HEK293 (cell line): Measurements from ENCODE around the gene ANKH.
A peak's percentile ranks its signal among the peaks of the same experiment; 100 is the strongest.

Source experiments
- BCL11A ChIP-seq: fragments of 450-650 bp; formaldehyde crosslinking; IDR thresholded peaks from 2 replicates; pipeline ENCODE4 v1.5.1; 2016; ENCODE audit warnings: low read depth, missing biosample characterization, missing genetic modification characterization
- GLIS2 ChIP-seq: fragments of 450-650 bp; formaldehyde crosslinking; IDR thresholded peaks from 2 replicates; pipeline ENCODE4 v1.5.1; 2016; ENCODE audit warnings: missing biosample characterization, missing genetic modification characterization
- KLF10 ChIP-seq: fragments of 450-650 bp; IDR thresholded peaks from 2 replicates; pipeline ENCODE4 v1.5.1; 2018; ENCODE audit warnings: missing biosample characterization, mild to moderate bottlenecking, missing genetic modification characterization
- KLF16 ChIP-seq: fragments of 450-650 bp; formaldehyde crosslinking; IDR thresholded peaks from 2 replicates; pipeline ENCODE4 v1.5.1; 2017; ENCODE audit warnings: missing biosample characterization, missing genetic modification characterization
- KLF17 ChIP-seq: fragments of 450-650 bp; formaldehyde crosslinking; IDR thresholded peaks from 2 replicates; pipeline ENCODE4 v1.5.1; 2016; ENCODE audit warnings: missing biosample characterization, missing genetic modification characterization
- OVOL3 ChIP-seq: fragments of 450-650 bp; formaldehyde crosslinking; IDR thresholded peaks from 2 replicates; pipeline ENCODE4 v1.5.1; 2016; ENCODE audit warnings: missing biosample characterization, missing genetic modification characterization
- PRDM10 ChIP-seq: fragments of 450-650 bp; formaldehyde crosslinking; IDR thresholded peaks from 2 replicates; pipeline ENCODE4 v1.5.1; 2016; ENCODE audit warnings: missing biosample characterization, missing genetic modification characterization
- PRDM4 ChIP-seq: fragments of 450-650 bp; formaldehyde crosslinking; IDR thresholded peaks from 2 replicates; pipeline ENCODE4 v1.5.1; 2017; ENCODE audit warnings: missing biosample characterization, missing genetic modification characterization
- SP3 ChIP-seq: fragments of 450-650 bp; formaldehyde crosslinking; IDR thresholded peaks from 2 replicates; pipeline ENCODE4 v1.5.1; 2016; ENCODE audit warnings: missing biosample characterization, missing genetic modification characterization
- TCF7L2 ChIP-seq: IDR thresholded peaks from 2 replicates; pipeline ENCODE4 v1.6.1; 2011; ENCODE audit warnings: low read depth, mild to moderate bottlenecking, inconsistent platforms, low read length, moderate library complexity, borderline replicate concordance
- ZBTB11 ChIP-seq: fragments of 450-650 bp; formaldehyde crosslinking; conservative IDR thresholded peaks from 2 replicates; pipeline ENCODE4 v1.5.1; 2016; ENCODE audit warnings: low read depth, missing biosample characterization, missing genetic modification characterization
- ZFHX2 ChIP-seq: fragments of 450-650 bp; formaldehyde crosslinking; conservative IDR thresholded peaks from 2 replicates; pipeline ENCODE4 v1.5.1; 2016; ENCODE audit warnings: missing biosample characterization, missing genetic modification characterization
- ZNF140 ChIP-seq: fragments of 450-650 bp; formaldehyde crosslinking; IDR thresholded peaks from 2 replicates; pipeline ENCODE4 v1.5.1; 2016; ENCODE audit warnings: missing biosample characterization, missing genetic modification characterization
- ZNF157 ChIP-seq: fragments of 450-650 bp; formaldehyde crosslinking; IDR thresholded peaks from 2 replicates; pipeline ENCODE4 v1.5.1; 2016; ENCODE audit warnings: missing biosample characterization, missing genetic modification characterization
- ZNF169 ChIP-seq: fragments of 450-650 bp; formaldehyde crosslinking; IDR thresholded peaks from 2 replicates; pipeline ENCODE4 v1.5.1; 2016; ENCODE audit warnings: missing biosample characterization, missing genetic modification characterization
- ZNF175 ChIP-seq: fragments of 450-650 bp; formaldehyde crosslinking; IDR thresholded peaks from 2 replicates; pipeline ENCODE4 v1.5.1; 2016; ENCODE audit warnings: missing biosample characterization, missing genetic modification characterization
- ZNF324 ChIP-seq: fragments of 450-650 bp; formaldehyde crosslinking; IDR thresholded peaks from 2 replicates; pipeline ENCODE4 v1.5.1; 2016; ENCODE audit warnings: missing biosample characterization, missing genetic modification characterization
- ZNF398 ChIP-seq: fragments of 450-650 bp; formaldehyde crosslinking; IDR thresholded peaks from 2 replicates; pipeline ENCODE4 v1.5.1; 2017; ENCODE audit warnings: missing biosample characterization, missing genetic modification characterization
- ZNF513 ChIP-seq: fragments of 450-650 bp; IDR thresholded peaks from 2 replicates; pipeline ENCODE4 v1.5.1; 2018; ENCODE audit warnings: missing biosample characterization, missing genetic modification characterization
- ZNF600 ChIP-seq: fragments of 450-650 bp; formaldehyde crosslinking; IDR thresholded peaks from 2 replicates; pipeline ENCODE4 v1.5.1; 2016; ENCODE audit warnings: missing biosample characterization, missing genetic modification characterization
- ZNF621 ChIP-seq: fragments of 450-650 bp; formaldehyde crosslinking; IDR thresholded peaks from 2 replicates; pipeline ENCODE4 v1.5.1; 2017; ENCODE audit warnings: missing biosample characterization, missing genetic modification characterization
- ZNF707 ChIP-seq: fragments of 450-650 bp; formaldehyde crosslinking; IDR thresholded peaks from 2 replicates; pipeline ENCODE4 v1.5.1; 2016; ENCODE audit warnings: missing biosample characterization, missing genetic modification characterization
- ZNF747 ChIP-seq: fragments of 450-650 bp; formaldehyde crosslinking; IDR thresholded peaks from 2 replicates; pipeline ENCODE4 v1.5.1; 2016; ENCODE audit warnings: missing biosample characterization, missing genetic modification characterization
- ZNF777 ChIP-seq: fragments of 450-650 bp; formaldehyde crosslinking; IDR thresholded peaks from 2 replicates; pipeline ENCODE4 v1.5.1; 2017; ENCODE audit warnings: missing biosample characterization, missing genetic modification characterization, borderline replicate concordance
- ZNF830 ChIP-seq: fragments of 450-650 bp; IDR thresholded peaks from 2 replicates; pipeline ENCODE4 v1.5.0; 2018; ENCODE audit warnings: missing biosample characterization, missing genetic modification characterization, low read depth, mild to moderate bottlenecking, moderate library complexity

The ANKH gene

GRCh38 chr5:14664270-14665100, 207.1 kb downstream of the ANKH start, which contains the start of gene OTULIN (continued):
- no peak for TF ChIP-seq ZNF830 (tag by site-specific recombination)
- peak; percentile 98 for TF ChIP-seq PRDM10 (tag by site-specific recombination)
- peak; percentile 98 for TF ChIP-seq ZNF324 (tag by site-specific recombination)
- TF ChIP-seq ZFHX2 (tag by site-specific recombination) = peak; percentile 59
- peak; percentile 84 for TF ChIP-seq SP3 (tag by site-specific recombination)
- peak; percentile 89; the same call in 1 of the 2 replicates for TF ChIP-seq KLF17
- no peak for TF ChIP-seq ZNF747
- TF ChIP-seq TCF7L2 = no peak
- no peak for TF ChIP-seq ZNF169 (tag by site-specific recombination)
- TF ChIP-seq ZNF707 = peak; percentile 34; the same call in 1 of the 2 replicates
- no peak for TF ChIP-seq PRDM4 (tag by site-specific recombination)
- no peak for TF ChIP-seq KLF16 (tag by site-specific recombination)
- TF ChIP-seq ZBTB11 (tag by site-specific recombination) = peak; percentile 84
- peak; percentile 64; the same call in 1 of the 2 replicates for TF ChIP-seq OVOL3
- no peak for TF ChIP-seq ZNF175 (tag by site-specific recombination)
- TF ChIP-seq ZNF777 (tag by site-specific recombination) = no peak
- peak; percentile 83 for TF ChIP-seq ZNF398 (tag by site-specific recombination)
- TF ChIP-seq ZNF140 = no peak
- peak; percentile 85 for TF ChIP-seq KLF10 (tag by site-specific recombination)
- TF ChIP-seq ZNF513 (tag by site-specific recombination) = peak; percentile 27; the same call in 1 of the 2 replicates
- peak; percentile 99 for TF ChIP-seq ZNF600 (tag by site-specific recombination)
- no peak for TF ChIP-seq ZNF621
- TF ChIP-seq ZNF157 = 0 out of 2 replicates have a peak, but pooled peaks have one; percentile 24
- peak; percentile 67; the same call in 1 of the 2 replicates for TF ChIP-seq GLIS2
- TF ChIP-seq BCL11A (tag by site-specific recombination) = peak; percentile 77
